D721Med (cell line): Measurements from ENCODE around the gene CDK5.
A peak's percentile ranks its signal among the peaks of the same experiment; 100 is the strongest.

Experiments
- DNase-seq: peaks from one replicate; pipeline ENCODE4 v3.0.0; 2011; ENCODE audit warnings: low spot score; ENCODE audit not compliant: insufficient read length
- FAIRE-seq: peaks from 2 replicates; lab custom pipeline; 2011; peaks lifted over from hg19 to GRCh38; lab: Jason Lieb, UNC
- CTCF ChIP-seq: IDR thresholded peaks from 2 replicates; pipeline ENCODE4 v1.5.1; 2012; ENCODE audit warnings: mild to moderate bottlenecking, control low read depth; ENCODE audit not compliant: insufficient read depth; ENCODE audit errors: missing control alignments

CDK5 gene

GRCh38 chr7:151020231-151020630 is 37.5 kb downstream of the CDK5 start:
- TF ChIP-seq CTCF: no peak
- FAIRE-seq (no peak), DNase-seq (no peak)

GRCh38 chr7:151019130-151019447 is 38.6 kb downstream of the CDK5 start:
- no peak for TF ChIP-seq CTCF
- no peak for FAIRE-seq
- no peak for DNase-seq

DNA sequence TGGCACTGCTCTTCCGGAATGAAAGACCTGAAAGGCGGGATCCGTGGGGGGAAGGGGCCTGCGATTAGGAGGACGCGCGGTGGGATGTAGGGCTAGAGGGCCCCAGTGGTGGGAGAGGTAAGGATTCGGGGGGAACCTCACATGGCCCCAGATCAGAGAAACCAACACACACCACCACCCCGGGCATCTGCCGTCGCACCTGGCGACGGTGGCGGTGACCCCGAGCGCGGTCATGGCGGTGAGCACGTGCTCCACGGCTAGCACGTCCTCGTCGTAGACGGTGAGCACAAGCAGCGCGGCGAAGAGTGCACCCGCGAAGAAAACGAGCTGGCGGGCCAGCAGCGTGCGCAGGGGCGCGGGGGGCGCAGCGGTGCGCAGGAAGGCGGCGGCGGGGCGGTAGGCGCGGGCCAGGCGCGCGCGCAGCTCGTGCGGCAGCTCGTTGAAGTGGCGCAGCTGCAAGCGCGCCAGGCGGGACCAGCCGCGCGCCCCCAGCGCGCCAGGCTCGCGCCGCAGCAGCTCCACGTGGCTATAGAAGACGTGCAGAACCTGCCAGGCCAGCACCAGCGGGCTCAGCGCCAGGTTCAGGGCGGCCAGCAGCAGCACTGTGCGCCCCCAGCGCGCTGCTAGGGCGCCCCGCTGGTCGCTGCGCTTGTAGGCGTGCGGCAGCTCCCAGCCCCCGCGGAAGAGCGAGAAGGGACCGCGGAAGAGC is 39.1 kb downstream of the CDK5 start:
- FAIRE-seq (no peak), DNase-seq (no peak)
- TF ChIP-seq CTCF: no peak

- no peak for FAIRE-seq
- peak; percentile 75 for TF ChIP-seq CTCF
- DNase-seq: peak; percentile 84
Observed at GRCh38 chr7:151017953-151018420, 39.7 kb downstream of the CDK5 start.

DNA sequence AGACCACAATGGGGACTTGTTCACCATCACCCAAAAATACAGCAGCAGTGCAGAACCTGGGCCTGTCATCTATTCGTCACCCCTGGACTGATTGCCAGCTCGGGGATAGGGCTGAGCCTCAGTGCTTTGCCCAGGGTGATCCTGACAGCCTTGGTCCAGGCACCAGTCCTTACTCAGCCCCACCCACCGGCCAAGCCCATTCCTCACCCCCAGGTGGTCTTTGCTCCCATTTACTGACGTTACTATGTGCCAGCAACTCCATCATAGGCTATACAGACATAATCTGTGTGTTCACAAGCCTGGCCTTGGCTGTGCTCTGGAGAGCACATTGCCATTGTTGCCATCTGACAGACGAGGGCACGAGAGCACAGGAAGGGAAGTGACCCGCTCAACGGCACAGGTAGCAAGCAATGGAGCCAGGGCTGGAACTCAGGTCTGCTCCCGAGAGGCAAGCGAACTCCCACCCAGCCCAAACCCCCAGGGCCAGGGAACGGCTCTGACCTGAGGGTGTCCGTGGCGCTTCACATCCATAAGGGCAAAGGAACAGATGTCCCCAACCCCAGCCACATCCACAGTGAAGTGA is 40.2 kb downstream of the CDK5 start:
- no peak for TF ChIP-seq CTCF
- DNase-seq (no peak), FAIRE-seq (no peak)

DNA sequence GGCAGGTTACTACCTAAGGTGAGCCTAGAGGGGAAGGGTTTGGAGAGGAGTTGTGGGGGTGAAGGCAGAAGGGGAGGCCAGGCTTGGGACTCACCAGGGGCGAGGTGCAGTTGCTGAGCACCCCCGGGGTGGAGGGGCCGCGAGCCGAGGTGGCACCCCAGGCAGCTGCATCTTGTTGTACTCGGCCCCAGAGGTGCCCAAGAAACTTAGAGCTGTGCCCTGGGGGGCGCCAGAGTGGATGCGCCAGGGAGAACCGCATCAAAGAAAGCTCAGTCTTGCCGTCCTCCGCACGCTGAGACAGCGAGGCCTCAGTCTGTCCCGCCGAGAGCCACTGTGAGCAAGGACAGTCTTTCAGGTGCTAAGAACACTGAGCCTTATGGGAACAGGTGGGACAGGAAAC is 40.8 kb downstream of the CDK5 start:
- no peak for DNase-seq
- TF ChIP-seq CTCF: no peak
- FAIRE-seq: no peak

- no peak for DNase-seq
- TF ChIP-seq CTCF: no peak
- FAIRE-seq: no peak
Observed at GRCh38 chr7:151016505-151016904, 41.2 kb downstream of the CDK5 start.
